Astrocyte (in vitro differentiated cells and primary cell): ENCODE results near the gene MXRA8. TPM values are rescaled to one million over a fixed set of nuclear protein-coding genes. Genes with fewer than 3 reads are reported as not detected.

ENCODE experiments used
- DNase-seq: peaks from one replicate; pipeline ENCODE4 v3.0.0-alpha.2; 2010; ENCODE audit warnings: low read depth
- FAIRE-seq: peaks from 2 replicates; lab custom pipeline; 2011; peaks lifted over from hg19 to GRCh38; lab: Jason Lieb, UNC
- H2AFZ ChIP-seq: 2 replicates; pipeline ENCODE4 v1.6.0; 2012; ENCODE audit warnings: low read depth, low read length, inconsistent platforms
- H3K27ac ChIP-seq: 2 replicates; pipeline ENCODE4 v1.5.1; 2011; ENCODE audit warnings: low read depth, low read length, inconsistent platforms
- H3K27me3 ChIP-seq: 2 replicates; pipeline ENCODE4 v1.6.0; 2011; ENCODE audit warnings: low read length, inconsistent platforms; ENCODE audit not compliant: insufficient read depth
- H3K36me3 ChIP-seq: 2 replicates; pipeline ENCODE4 v1.5.1; 2011; ENCODE audit warnings: low read length, inconsistent platforms; ENCODE audit not compliant: insufficient read depth
- H3K4me1 ChIP-seq: 2 replicates; pipeline ENCODE4 v1.5.1; 2011; ENCODE audit warnings: low read length, inconsistent platforms; ENCODE audit not compliant: insufficient read depth
- H3K4me2 ChIP-seq: 2 replicates; pipeline ENCODE4 v1.6.0; 2012; ENCODE audit warnings: low read length, inconsistent platforms
- H3K4me3 ChIP-seq: 2 replicates; pipeline ENCODE4 v1.5.1; 2011; ENCODE audit warnings: low read depth, mild to moderate bottlenecking, low read length, inconsistent platforms; ENCODE audit not compliant: insufficient read depth
- H3K79me2 ChIP-seq: 2 replicates; pipeline ENCODE4 v1.6.0; 2012; ENCODE audit warnings: mild to moderate bottlenecking, low read length, inconsistent platforms; ENCODE audit not compliant: insufficient read depth
- H3K9ac ChIP-seq: 2 replicates; pipeline ENCODE4 v1.6.0; 2012; ENCODE audit warnings: mild to moderate bottlenecking, low read length, inconsistent platforms
- H3K9me3 ChIP-seq: 2 replicates; pipeline ENCODE4 v1.5.1; 2012; ENCODE audit warnings: low read depth, mild to moderate bottlenecking, low read length, inconsistent platforms; ENCODE audit not compliant: insufficient read depth
- H4K20me1 ChIP-seq: 2 replicates; pipeline ENCODE4 v1.6.0; 2012; ENCODE audit warnings: low read length, inconsistent platforms; ENCODE audit not compliant: insufficient read depth
- H3K27ac Mint-ChIP-seq: one replicate; pipeline ENCODE4 v1.8.0; 2021; ENCODE audit warnings: mild to moderate bottlenecking, mixed read lengths; ENCODE audit not compliant: unreplicated experiment
- H3K27me3 Mint-ChIP-seq: one replicate; pipeline ENCODE4 v1.8.0; 2021; ENCODE audit warnings: low read depth, mixed read lengths; ENCODE audit not compliant: unreplicated experiment
- H3K36me3 Mint-ChIP-seq: one replicate; pipeline ENCODE4 v1.8.0; 2021; ENCODE audit warnings: low read depth, mixed read lengths; ENCODE audit not compliant: unreplicated experiment
- H3K4me1 Mint-ChIP-seq: one replicate; pipeline ENCODE4 v1.8.0; 2021; ENCODE audit warnings: low read depth, mixed read lengths; ENCODE audit not compliant: unreplicated experiment
- H3K4me3 Mint-ChIP-seq: one replicate; pipeline ENCODE4 v1.8.0; 2021; ENCODE audit warnings: mild to moderate bottlenecking, moderate library complexity, mixed read lengths; ENCODE audit not compliant: unreplicated experiment
- H3K9me3 Mint-ChIP-seq: one replicate; pipeline ENCODE4 v1.8.0; 2021; ENCODE audit warnings: mild to moderate bottlenecking, mixed read lengths; ENCODE audit not compliant: unreplicated experiment
- CTCF ChIP-seq: IDR thresholded peaks from 2 replicates; pipeline ENCODE4 v1.5.1; 2011; ENCODE audit warnings: low read depth, mild to moderate bottlenecking, inconsistent platforms, low read length, moderate library complexity; ENCODE audit not compliant: insufficient read depth
- EZH2 ChIP-seq: IDR thresholded peaks from 2 replicates; pipeline ENCODE4 v1.6.1; 2012; ENCODE audit warnings: mild to moderate bottlenecking, low read length, inconsistent platforms; ENCODE audit not compliant: insufficient read depth
- total RNA-seq: library from RNA; stranded (reverse); gene quantifications from 2 replicates; pipeline ENCODE4 v1.2.1, GENCODE V29; 2021

MXRA8 gene
- total RNA-seq, 1 donor from 2014 or later, result 112 TPM

GRCh38 chr1:1322952-1323351 is 35.4 kb downstream of the MXRA8 start:
- peaks cover 35% of the 10 kb centered on the region for H3K4me1 ChIP-seq
- H3K4me1 Mint-ChIP-seq, result peaks cover 26% of the 10 kb centered on the region
- no peaks in the 10 kb centered on the region for H3K9me3 ChIP-seq
- TF ChIP-seq EZH2, result no peak
- no peaks in the 10 kb centered on the region for H3K27me3 Mint-ChIP-seq
- no peak overlapping the region for H3K27ac ChIP-seq
- peaks cover 79% of the 10 kb centered on the region for H3K79me2 ChIP-seq
- H2AFZ ChIP-seq, result no peak overlapping the region
- H3K36me3 Mint-ChIP-seq, result peaks cover 5% of the 10 kb centered on the region
- H3K9ac ChIP-seq, result peak overlapping the region; percentile 41
- peaks cover 70% of the 10 kb centered on the region for H4K20me1 ChIP-seq
- H3K4me2 ChIP-seq, result peak overlapping the region; percentile 73
- no peak overlapping the region for H3K4me3 ChIP-seq
- H3K36me3 ChIP-seq, result no peaks in the 10 kb centered on the region
- no peak overlapping the region for H3K27ac Mint-ChIP-seq
- no peaks in the 10 kb centered on the region for H3K9me3 Mint-ChIP-seq
- no peak for FAIRE-seq
- H3K4me3 Mint-ChIP-seq, result peak overlapping the region; percentile 90
- DNase-seq, result no peak
- no peaks in the 10 kb centered on the region for H3K27me3 ChIP-seq

GRCh38 chr1:1322418-1322817 is 35.9 kb downstream of the MXRA8 start:
- peak overlapping the region; percentile 76 for H3K4me3 Mint-ChIP-seq
- FAIRE-seq (no peak), DNase-seq (no peak)
- H3K36me3 Mint-ChIP-seq, result peaks cover 7% of the 10 kb centered on the region
- H2AFZ ChIP-seq, result no peak overlapping the region
- H3K27me3 Mint-ChIP-seq, result no peaks in the 10 kb centered on the region
- no peaks in the 10 kb centered on the region for H3K9me3 Mint-ChIP-seq
- H3K4me3 ChIP-seq, result no peak overlapping the region
- peaks cover 26% of the 10 kb centered on the region for H3K4me1 Mint-ChIP-seq
- TF ChIP-seq EZH2 (no peak), CTCF (no peak)
- H3K27ac ChIP-seq, result no peak overlapping the region
- no peak overlapping the region for H3K27ac Mint-ChIP-seq
- no peaks in the 10 kb centered on the region for H3K9me3 ChIP-seq
- peaks cover 74% of the 10 kb centered on the region for H4K20me1 ChIP-seq
- no peaks in the 10 kb centered on the region for H3K36me3 ChIP-seq
- H3K4me1 ChIP-seq, result peaks cover 38% of the 10 kb centered on the region
- H3K9ac ChIP-seq, result no peak overlapping the region
- H3K4me2 ChIP-seq, result no peak overlapping the region
- no peaks in the 10 kb centered on the region for H3K27me3 ChIP-seq
- peaks cover 83% of the 10 kb centered on the region for H3K79me2 ChIP-seq

GRCh38 chr1:1321477-1321876 is 36.9 kb downstream of the MXRA8 start:
- Mint-ChIP-seq H3K9me3 (no peaks in the 10 kb centered on the region), H3K4me1 (peaks cover 26% of the 10 kb centered on the region), H3K36me3 (peaks cover 9% of the 10 kb centered on the region), H3K27ac (no peak overlapping the region), H3K27me3 (no peaks in the 10 kb centered on the region), H3K4me3 (no peak overlapping the region)
- Histone ChIP-seq H3K36me3 (peaks cover 2% of the 10 kb centered on the region), H4K20me1 (peaks cover 71% of the 10 kb centered on the region), H3K27ac (no peak overlapping the region), H3K4me1 (peaks cover 38% of the 10 kb centered on the region), H3K4me2 (peak overlapping the region; percentile 35), H2AFZ (no peak overlapping the region), H3K9me3 (no peaks in the 10 kb centered on the region), H3K79me2 (peaks cover 82% of the 10 kb centered on the region), H3K9ac (peak overlapping the region; percentile 31), H3K4me3 (no peak overlapping the region), H3K27me3 (no peaks in the 10 kb centered on the region)
- DNase-seq (no peak), FAIRE-seq (no peak)
- TF ChIP-seq CTCF (no peak), EZH2 (no peak)
